NCI-H748 (cell line): ENCODE results near the gene CLTA.
"Not testable (repeated sequence)": the region's sequence is repeated elsewhere in the genome, so short reads cannot be mapped to it uniquely, and the experiment has no call there.

Source experiments
- DNase-seq: peaks from one replicate; lab custom pipeline; 2025; ENCODE audit not compliant: unreplicated experiment; lab: John Stamatoyannopoulos, UW

The CLTA gene

GRCh38 chr9:36239205-36239604 is 48.5 kb downstream of the CLTA start:
- not testable (repeated sequence) for DNase-seq

GRCh38 chr9:36239675-36240074 is 49.0 kb downstream of the CLTA start:
- not testable (repeated sequence) for DNase-seq

GRCh38 chr9:36245906-36246305 is 55.2 kb downstream of the CLTA start:
- no peak for DNase-seq

- no peak for DNase-seq
These were observed 56.6 kb downstream of the CLTA start for GRCh38 chr9:36247356-36247755.

GRCh38 chr9:36248061-36248460 is 57.3 kb downstream of the CLTA start:
- peak; percentile 40 for DNase-seq

GRCh38 chr9:36249189-36249588 is 58.5 kb downstream of the CLTA start:
- no peak for DNase-seq

- no peak for DNase-seq
These were observed 59.4 kb downstream of the CLTA start for GRCh38 chr9:36250079-36250478.

GRCh38 chr9:36251428-36251827 is 60.7 kb downstream of the CLTA start:
- DNase-seq, result no peak

GRCh38 chr9:36258208-36258995 is 67.7 kb downstream of the CLTA start, which contains the start of gene GNE:
GNE (minus strand) TSS chr9:36258448; CDS start chr9:36249355, 9,093 bp downstream.
- DNase-seq, result peak; percentile 92

GRCh38 chr9:36258996-36259533 is 68.3 kb downstream of the CLTA start:
- no peak for DNase-seq
